SK-N-MC (cell line): ENCODE results near the gene PLPP3.

Experiments used
- EZH2 ChIP-seq: fragments of 200-600 bp; sonication (generic); IDR thresholded peaks from one replicate; pipeline ENCODE4 v1.6.1; 2017; ENCODE audit warnings: antibody characterized with exemption
- POLR2AphosphoS5 ChIP-seq: IDR thresholded peaks from 2 replicates; pipeline ENCODE4 v1.6.1; 2012; ENCODE audit warnings: mild to moderate bottlenecking, low read depth, low read length, borderline replicate concordance

- TF ChIP-seq EZH2 (no peak), POLR2AphosphoS5 (no peak)
Measured at GRCh38 chr1:56525489-56526041, 53.8 kb downstream of the PLPP3 start.
